ENCODE measurements around the gene TTYH2.

The TTYH2 gene

GRCh38 chr17:74192950-74193781, 20.2 kb upstream of the TTYH2 start:
- H3K27ac ChIP-seq: no peak overlapping the region
- DNase-seq (ENCODE audit: low read depth, low spot score): peak; percentile 50

GRCh38 chr17:74194682-74195081, 18.7 kb upstream of the TTYH2 start:
- H3K27ac ChIP-seq: no peak overlapping the region
- no peak for DNase-seq (ENCODE audit: low read depth, low spot score)

DNA sequence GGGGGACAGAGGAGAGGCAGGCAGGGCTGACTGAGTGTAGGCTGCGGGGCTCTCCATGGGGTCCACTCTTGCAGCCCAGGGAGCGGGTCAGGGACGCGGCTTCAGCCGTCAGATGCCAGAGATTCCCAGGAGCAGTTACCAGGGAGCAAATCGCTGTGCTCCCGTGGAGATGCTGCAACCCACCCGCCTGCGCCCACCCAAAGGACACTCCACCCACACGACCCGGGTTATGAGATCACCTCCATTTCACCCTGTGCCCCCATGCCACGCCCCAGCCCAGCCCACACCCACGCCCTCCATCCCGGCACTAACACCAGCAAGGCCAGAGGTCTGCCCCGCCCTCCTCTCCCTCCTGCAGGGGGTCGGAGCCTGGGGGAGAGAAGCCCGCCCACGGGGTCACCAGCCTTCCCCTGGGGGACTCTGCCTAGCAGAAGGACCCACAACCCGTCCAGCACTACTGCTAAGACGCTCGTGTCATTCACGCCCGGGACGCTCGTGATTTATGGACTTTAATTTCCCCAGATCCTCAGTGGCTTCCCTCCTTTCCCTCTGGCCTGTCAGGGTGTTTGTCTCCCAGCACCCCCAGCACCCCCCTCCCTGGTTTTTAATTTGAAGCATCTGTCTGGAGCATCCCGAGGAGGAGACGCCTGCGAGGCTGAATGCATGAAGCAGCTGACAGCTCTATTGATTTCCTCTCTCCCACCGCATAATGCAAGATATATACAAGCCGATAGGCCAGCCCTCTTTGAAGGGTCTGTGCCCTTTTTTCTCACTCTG, 16.6 kb upstream of the TTYH2 start:
- H3K27ac ChIP-seq: no peak overlapping the region

DNA sequence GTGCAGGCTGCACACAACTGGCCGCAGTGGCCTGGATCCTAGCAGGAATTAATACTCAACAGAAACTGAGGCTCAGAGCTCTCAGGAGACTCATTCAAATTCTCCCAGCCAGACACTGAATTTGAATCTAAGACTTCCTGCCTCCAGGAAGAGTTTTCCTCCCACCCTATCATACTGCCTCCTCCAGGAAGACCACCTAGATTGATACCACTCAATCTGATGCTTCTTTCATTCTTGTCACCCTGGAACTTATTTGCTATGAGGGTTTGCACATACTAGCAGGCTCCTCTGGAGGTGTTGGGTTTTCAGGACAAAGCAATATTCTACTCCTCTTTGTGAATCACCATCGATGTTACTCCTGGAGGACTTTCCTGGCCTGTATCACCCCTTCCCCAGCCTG, 15.6 kb upstream of the TTYH2 start:
- no peak overlapping the region for H3K27ac ChIP-seq
- DNase-seq (ENCODE audit: low read depth, low spot score): no peak

More for the DNA sequence above, 16.6 kb upstream of the TTYH2 start:
- DNase-seq (ENCODE audit: low read depth, low spot score): no peak

- DNase-seq (ENCODE audit: low read depth, low spot score): no peak
- no peak overlapping the region for H3K27ac ChIP-seq
Measured at GRCh38 chr17:74198694-74199093, 14.7 kb upstream of the TTYH2 start.

DNA sequence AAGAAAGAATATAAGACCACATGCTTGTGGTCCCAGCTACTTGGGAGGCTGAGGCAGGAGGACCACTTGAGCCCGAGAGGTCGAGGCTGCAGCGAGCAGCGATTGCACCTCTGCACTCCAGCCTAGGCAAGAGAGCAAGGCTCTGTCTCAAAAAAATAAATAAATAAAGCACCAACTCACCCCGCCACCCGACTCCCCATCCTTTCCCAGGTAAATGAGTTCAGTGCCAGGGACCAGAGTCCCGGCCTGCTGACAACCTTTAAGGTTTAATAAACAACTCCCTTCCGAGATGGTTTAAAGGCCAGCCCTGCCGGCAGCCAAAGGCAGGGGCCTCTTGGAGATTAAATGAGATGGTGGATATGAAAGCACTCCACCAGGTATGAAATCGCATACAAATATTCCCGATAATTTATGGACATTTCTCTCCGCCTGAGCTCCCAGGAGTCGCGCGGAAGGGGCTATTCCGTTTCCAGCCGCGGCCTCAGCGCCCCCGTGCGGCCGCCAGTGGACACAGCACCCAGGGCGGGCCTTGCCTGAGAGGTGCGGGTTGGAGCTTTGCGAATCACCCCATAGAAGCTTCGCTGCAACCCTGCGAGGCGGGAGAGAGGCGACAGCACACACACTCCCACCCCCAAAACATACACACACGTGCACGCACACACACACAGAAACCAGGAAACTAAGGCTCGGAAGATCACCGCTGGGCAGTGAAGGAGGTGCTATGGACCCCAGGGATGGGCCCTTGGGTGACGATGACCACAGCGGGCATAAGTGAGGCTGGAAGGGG, 13.9 kb upstream of the TTYH2 start:
- DNase-seq (ENCODE audit: low read depth, low spot score): no peak
- H3K27ac ChIP-seq: no peak overlapping the region

GRCh38 chr17:74200112-74200511, 13.3 kb upstream of the TTYH2 start:
- no peak for DNase-seq (ENCODE audit: low read depth, low spot score)
- H3K27ac ChIP-seq: no peak overlapping the region

- H3K27ac ChIP-seq: no peak overlapping the region
- no peak for DNase-seq (ENCODE audit: low read depth, low spot score)
Measured at GRCh38 chr17:74201250-74201649, 12.1 kb upstream of the TTYH2 start.

DNA sequence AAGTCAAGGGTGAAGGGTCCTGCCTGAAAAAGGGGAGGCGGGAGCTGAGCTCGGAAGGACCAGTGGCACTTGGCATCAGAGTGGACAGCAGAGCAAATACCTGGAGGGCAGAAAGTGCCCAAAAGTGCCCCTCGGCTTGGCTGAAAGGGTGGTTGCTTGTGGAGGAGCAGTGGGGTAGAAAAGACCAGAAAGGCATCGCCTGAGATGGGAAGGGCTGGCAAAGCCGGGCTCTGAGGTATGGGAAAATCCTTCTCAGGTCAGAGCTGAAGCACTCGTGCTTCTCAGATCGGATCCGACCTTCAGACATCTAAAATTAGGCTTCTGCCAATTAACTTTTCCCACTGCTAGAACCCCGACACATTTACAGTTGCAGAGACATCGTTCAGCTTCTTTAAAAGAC, 11.4 kb upstream of the TTYH2 start:
- no peak overlapping the region for H3K27ac ChIP-seq
- no peak for DNase-seq (ENCODE audit: low read depth, low spot score)

GRCh38 chr17:74202938-74203337, 10.4 kb upstream of the TTYH2 start:
- H3K27ac ChIP-seq: no peak overlapping the region
- DNase-seq (ENCODE audit: low read depth, low spot score): no peak

- H3K27ac ChIP-seq: peak within 1 kb of the TSS; percentile 83
- peak; percentile 84 for DNase-seq (ENCODE audit: low read depth, low spot score)
Measured at GRCh38 chr17:74203439-74204240, 9.7 kb upstream of the TTYH2 start, which contains the start of gene RPL38. TSS of gene RPL38 (plus strand) at chr17:74203678. CDS start at chr17:74203956, 278 bp downstream.

DNA sequence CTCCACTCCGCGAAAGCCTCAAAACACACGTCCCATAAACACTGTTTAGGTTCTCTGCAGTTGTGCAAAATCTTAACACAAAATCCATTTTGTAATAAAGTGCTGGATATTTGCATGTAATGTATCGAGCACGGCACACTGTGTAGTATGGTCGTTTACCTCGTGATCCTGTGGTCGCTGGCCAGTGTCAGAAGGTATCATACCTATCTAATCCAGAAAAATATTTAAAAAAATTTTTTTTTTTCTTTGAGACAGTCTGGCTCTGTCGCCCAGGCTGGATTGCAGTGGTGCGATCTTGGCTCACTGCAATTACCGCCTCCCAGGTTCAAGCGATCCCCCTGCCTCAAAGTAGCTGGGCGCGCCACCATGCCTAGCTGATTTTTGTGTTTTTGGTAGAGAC, 8.9 kb upstream of the TTYH2 start:
- DNase-seq (ENCODE audit: low read depth, low spot score): no peak
- peak overlapping the region; percentile 83 for H3K27ac ChIP-seq

DNA sequence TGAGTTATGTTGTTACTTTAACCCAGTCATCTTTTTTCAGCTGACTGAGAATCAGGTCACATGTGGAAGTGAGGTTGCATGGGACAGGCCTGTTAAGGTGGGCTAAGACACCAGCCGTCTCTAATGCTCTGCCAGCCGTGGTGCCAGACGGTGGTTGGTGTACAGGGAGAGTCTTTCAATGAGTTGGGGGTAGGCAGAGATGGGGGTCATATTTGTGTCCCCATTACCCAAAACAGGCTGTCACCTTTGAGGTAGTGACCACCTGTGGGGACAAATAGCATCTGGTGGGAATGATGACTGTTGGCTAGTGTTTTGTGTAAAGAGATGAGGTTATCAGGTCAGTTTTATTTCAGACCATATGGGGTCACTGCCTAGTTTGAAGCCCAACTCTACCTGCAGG, 8.1 kb upstream of the TTYH2 start:
- DNase-seq (ENCODE audit: low read depth, low spot score): no peak
- peak overlapping the region; percentile 83 for H3K27ac ChIP-seq

GRCh38 chr17:74206332-74206818, 7.0 kb upstream of the TTYH2 start:
- H3K27ac ChIP-seq: peak overlapping the region; percentile 83
- no peak for DNase-seq (ENCODE audit: low read depth, low spot score)

GRCh38 chr17:74210191-74211140, 2.9 kb upstream of the TTYH2 start:
- peak; percentile 18 for DNase-seq (ENCODE audit: low read depth, low spot score)
- H3K27ac ChIP-seq: peak overlapping the region; percentile 83

DNA sequence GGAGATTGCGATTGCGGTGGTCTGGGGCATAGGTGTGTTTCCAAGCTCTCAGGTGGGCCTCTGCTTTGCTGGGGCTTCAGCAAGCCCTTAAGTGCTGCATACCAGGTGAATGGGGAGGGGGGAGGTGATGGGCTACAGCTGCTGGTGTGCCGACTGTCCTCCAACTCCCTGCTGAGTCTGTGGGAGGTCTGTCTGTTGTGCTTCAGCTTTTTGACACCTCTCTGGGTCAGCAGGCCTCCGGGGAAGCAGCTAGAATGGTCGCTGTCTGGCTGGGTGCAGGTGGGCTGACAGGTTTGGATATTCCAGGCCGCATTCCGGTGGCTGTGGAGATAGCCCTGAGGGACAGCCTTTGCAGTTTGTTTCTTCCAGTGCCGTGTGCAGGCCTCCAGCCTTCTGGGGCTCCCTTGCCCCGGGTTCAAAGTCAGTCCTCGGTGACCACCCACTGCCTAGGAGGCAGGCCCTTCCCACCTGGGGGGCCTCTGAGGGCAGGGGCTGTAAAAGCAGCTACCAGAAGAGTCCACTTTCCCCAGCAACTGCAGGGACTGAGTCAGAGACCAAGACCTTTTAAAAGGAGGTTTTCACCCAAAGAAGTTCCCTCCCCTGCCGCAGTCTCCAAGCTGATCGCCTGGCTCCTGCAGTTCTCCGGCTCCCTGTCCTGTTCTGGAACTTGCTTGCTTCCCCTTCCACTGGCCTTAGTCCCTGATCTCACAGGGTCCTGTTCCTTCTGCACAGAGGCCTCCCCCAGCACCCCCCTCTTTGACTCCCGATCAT, 2.0 kb upstream of the TTYH2 start:
- H3K27ac ChIP-seq: peak overlapping the region; percentile 83
- no peak for DNase-seq (ENCODE audit: low read depth, low spot score)

GRCh38 chr17:74211912-74212208, 1.5 kb upstream of the TTYH2 start:
- DNase-seq (ENCODE audit: low read depth, low spot score): no peak
- no peak overlapping the region for H3K27ac ChIP-seq

All from epithelial cell of prostate (primary cell).